ENCODE measurements around the gene PLA2G10. TPM values are rescaled to one million over a fixed set of nuclear protein-coding genes. Genes with fewer than 3 reads are reported as not detected.
"Not testable (repeated sequence)": the region's sequence is repeated elsewhere in the genome, so short reads cannot be mapped to it uniquely, and the experiment has no call there.

Gene PLA2G10
- total RNA-seq, 1 donor from 2014 or later, result not detected

- DNase-seq (ENCODE audit: low read depth), result no peak
Observed at GRCh38 chr16:14667347-14668266, 26.5 kb downstream of the PLA2G10 start.

- peak; percentile 60 for DNase-seq (ENCODE audit: low read depth)
Observed at GRCh38 chr16:14658063-14658462, 36.0 kb downstream of the PLA2G10 start.

- DNase-seq (ENCODE audit: low read depth), result no peak
Observed at GRCh38 chr16:14652726-14653125, 41.4 kb downstream of the PLA2G10 start.

- DNase-seq (ENCODE audit: low read depth), result no peak
Observed at GRCh38 chr16:14650629-14651028, 43.5 kb downstream of the PLA2G10 start.

- DNase-seq (ENCODE audit: low read depth), result no peak
Observed at GRCh38 chr16:14649816-14650215, 44.3 kb downstream of the PLA2G10 start.

- DNase-seq (ENCODE audit: low read depth), result no peak
Observed at GRCh38 chr16:14641926-14642325, 52.2 kb downstream of the PLA2G10 start.

GRCh38 chr16:14641206-14641605, 52.9 kb downstream of the PLA2G10 start:
- no peak for DNase-seq (ENCODE audit: low read depth)

GRCh38 chr16:14640538-14640937, 53.6 kb downstream of the PLA2G10 start:
- DNase-seq (ENCODE audit: low read depth), result no peak

GRCh38 chr16:14636951-14637240, 57.2 kb downstream of the PLA2G10 start:
- not testable (repeated sequence) for DNase-seq (ENCODE audit: low read depth)

GRCh38 chr16:14636179-14636950, 57.7 kb downstream of the PLA2G10 start:
- DNase-seq (ENCODE audit: low read depth), result not testable (repeated sequence)

- no peak for DNase-seq (ENCODE audit: low read depth)
Observed at GRCh38 chr16:14635395-14636165, 58.5 kb downstream of the PLA2G10 start.

GRCh38 chr16:14634389-14634725, 59.8 kb downstream of the PLA2G10 start:
- no peak for DNase-seq (ENCODE audit: low read depth)

GRCh38 chr16:14632693-14633569, 61.2 kb downstream of the PLA2G10 start, which contains the start of gene BFAR:
Gene BFAR, plus strand, starts transcription at chr16:14632951. Its CDS starts 11,396 bp downstream, at chr16:14644347.
- DNase-seq (ENCODE audit: low read depth), result peak; percentile 98

GRCh38 chr16:14630620-14631330, 63.3 kb downstream of the PLA2G10 start:
- DNase-seq (ENCODE audit: low read depth), result not testable (repeated sequence)

GRCh38 chr16:14629919-14630619, 64.0 kb downstream of the PLA2G10 start, which contains the start of gene PARN:
Gene PARN, minus strand, starts transcription at chr16:14630260. Its CDS starts 135 bp downstream, at chr16:14630125.
- DNase-seq (ENCODE audit: low read depth), result peak; percentile 93

GRCh38 chr16:14629612-14629918, 64.5 kb downstream of the PLA2G10 start:
- DNase-seq (ENCODE audit: low read depth), result peak; percentile 6

GRCh38 chr16:14628806-14629611, 65.1 kb downstream of the PLA2G10 start:
- peak; percentile 6 for DNase-seq (ENCODE audit: low read depth)

- DNase-seq (ENCODE audit: low read depth), result no peak
Observed at GRCh38 chr16:14627078-14627477, 67.0 kb downstream of the PLA2G10 start.
